ENCODE results near the gene CCNG2. TPM values are rescaled to one million over a fixed set of nuclear protein-coding genes. Genes with fewer than 3 reads are reported as not detected.
"Not testable (repeated sequence)": the region's sequence is repeated elsewhere in the genome, so short reads cannot be mapped to it uniquely, and the experiment has no call there.

Gene CCNG2
- total RNA-seq, 1 donor from 2014 or later = 52.7 TPM

GRCh38 chr4:77125961-77126360 is 31.0 kb upstream of the CCNG2 start:
- Histone ChIP-seq H3K4me3 (ENCODE audit: low read length in 3 of 3) (no peak overlapping the region), H3K27ac (ENCODE audit: low read depth, low read length) (no peak overlapping the region), H3K36me3 (ENCODE audit: control insufficient read depth in 3 of 3, insufficient read depth in 3 of 3, low read length in 3 of 3) (no peaks in the 10 kb centered on the region), H3K27me3 (ENCODE audit: control insufficient read depth in 3 of 3, insufficient read depth in 3 of 3, low read length in 3 of 3) (peaks cover 0 to 1% (median 0%) of the 10 kb centered on the region in 3 donors), H3K4me1 (ENCODE audit: control insufficient read depth in 3 of 3, insufficient read depth in 3 of 3, low read length in 3 of 3) (peaks cover 5 to 8% (median 8%) of the 10 kb centered on the region in 3 donors), H3K9me3 (ENCODE audit: control insufficient read depth in 3 of 3, low read length in 3 of 3) (no peaks in the 10 kb centered on the region), H3K9ac (ENCODE audit: low read depth in 1 of 3, low read length in 3 of 3) (no peak overlapping the region)

- Histone ChIP-seq H3K27me3 (ENCODE audit: control insufficient read depth in 3 of 3, insufficient read depth in 3 of 3, low read length in 3 of 3) (no peaks in the 10 kb centered on the region), H3K36me3 (ENCODE audit: control insufficient read depth in 3 of 3, insufficient read depth in 3 of 3, low read length in 3 of 3) (no peaks in the 10 kb centered on the region), H3K9me3 (ENCODE audit: control insufficient read depth in 3 of 3, low read length in 3 of 3) (no peaks in the 10 kb centered on the region), H3K4me1 (ENCODE audit: control insufficient read depth in 3 of 3, insufficient read depth in 3 of 3, low read length in 3 of 3) (peaks cover 5 to 8% (median 8%) of the 10 kb centered on the region in 3 donors), H3K9ac (ENCODE audit: low read depth in 1 of 3, low read length in 3 of 3) (no peak overlapping the region), H3K27ac (ENCODE audit: low read depth, low read length) (no peak overlapping the region), H3K4me3 (ENCODE audit: low read length in 3 of 3) (no peak overlapping the region)
Measured at GRCh38 chr4:77126809-77127208, 30.2 kb upstream of the CCNG2 start.

- H3K36me3 ChIP-seq (ENCODE audit: control insufficient read depth in 3 of 3, insufficient read depth in 3 of 3, low read length in 3 of 3) = no peaks in the 10 kb centered on the region
- peaks cover 5 to 8% (median 8%) of the 10 kb centered on the region in 3 donors for H3K4me1 ChIP-seq (ENCODE audit: control insufficient read depth in 3 of 3, insufficient read depth in 3 of 3, low read length in 3 of 3)
- H3K27me3 ChIP-seq (ENCODE audit: control insufficient read depth in 3 of 3, insufficient read depth in 3 of 3, low read length in 3 of 3) = no peaks in the 10 kb centered on the region
- H3K4me3 ChIP-seq (ENCODE audit: low read length in 3 of 3) = no peak overlapping the region
- no peaks in the 10 kb centered on the region for H3K9me3 ChIP-seq (ENCODE audit: control insufficient read depth in 3 of 3, low read length in 3 of 3)
- no peak overlapping the region for H3K9ac ChIP-seq (ENCODE audit: low read depth in 1 of 3, low read length in 3 of 3)
- peak overlapping the region; percentile 28 for H3K27ac ChIP-seq (ENCODE audit: low read depth, low read length)
Measured at GRCh38 chr4:77127215-77127614, 29.8 kb upstream of the CCNG2 start.

- Histone ChIP-seq H3K9ac (ENCODE audit: low read depth in 1 of 3, low read length in 3 of 3) (peak overlapping the region in 1 of 3 donors; percentile 41), H3K27me3 (ENCODE audit: control insufficient read depth in 3 of 3, insufficient read depth in 3 of 3, low read length in 3 of 3) (no peaks in the 10 kb centered on the region), H3K4me1 (ENCODE audit: control insufficient read depth in 3 of 3, insufficient read depth in 3 of 3, low read length in 3 of 3) (peaks cover 5 to 8% (median 8%) of the 10 kb centered on the region in 3 donors), H3K4me3 (ENCODE audit: low read length in 3 of 3) (peak overlapping the region; percentile 7 to 60 (median 9)), H3K36me3 (ENCODE audit: control insufficient read depth in 3 of 3, insufficient read depth in 3 of 3, low read length in 3 of 3) (no peaks in the 10 kb centered on the region), H3K9me3 (ENCODE audit: control insufficient read depth in 3 of 3, low read length in 3 of 3) (no peaks in the 10 kb centered on the region), H3K27ac (ENCODE audit: low read depth, low read length) (peak overlapping the region; percentile 28)
Measured at GRCh38 chr4:77127837-77128621, 29.0 kb upstream of the CCNG2 start.

GRCh38 chr4:77132652-77133312 is 24.2 kb upstream of the CCNG2 start:
- H3K4me3 ChIP-seq (ENCODE audit: low read length in 3 of 3) = no peak overlapping the region
- H3K27ac ChIP-seq (ENCODE audit: low read depth, low read length) = no peak overlapping the region
- H3K27me3 ChIP-seq (ENCODE audit: control insufficient read depth in 3 of 3, insufficient read depth in 3 of 3, low read length in 3 of 3) = no peaks in the 10 kb centered on the region
- H3K36me3 ChIP-seq (ENCODE audit: control insufficient read depth in 3 of 3, insufficient read depth in 3 of 3, low read length in 3 of 3) = no peaks in the 10 kb centered on the region
- H3K4me1 ChIP-seq (ENCODE audit: control insufficient read depth in 3 of 3, insufficient read depth in 3 of 3, low read length in 3 of 3) = peaks cover 0 to 7% (median 6%) of the 10 kb centered on the region in 3 donors
- no peaks in the 10 kb centered on the region for H3K9me3 ChIP-seq (ENCODE audit: control insufficient read depth in 3 of 3, low read length in 3 of 3)
- no peak overlapping the region for H3K9ac ChIP-seq (ENCODE audit: low read depth in 1 of 3, low read length in 3 of 3)

GRCh38 chr4:77137448-77137847 is 19.6 kb upstream of the CCNG2 start:
- H3K27me3 ChIP-seq (ENCODE audit: control insufficient read depth in 3 of 3, insufficient read depth in 3 of 3, low read length in 3 of 3); H3K27ac ChIP-seq (ENCODE audit: low read depth, low read length); H3K9ac ChIP-seq (ENCODE audit: low read depth in 1 of 3, low read length in 3 of 3): not testable (repeated sequence)

GRCh38 chr4:77141964-77142645 is 14.9 kb upstream of the CCNG2 start:
- H3K9ac ChIP-seq (ENCODE audit: low read depth in 1 of 3, low read length in 3 of 3) = peak overlapping the region in 1 of 3 donors; percentile 46
- no peaks in the 10 kb centered on the region for H3K27me3 ChIP-seq (ENCODE audit: control insufficient read depth in 3 of 3, insufficient read depth in 3 of 3, low read length in 3 of 3)
- no peaks in the 10 kb centered on the region for H3K9me3 ChIP-seq (ENCODE audit: control insufficient read depth in 3 of 3, low read length in 3 of 3)
- H3K4me1 ChIP-seq (ENCODE audit: control insufficient read depth in 3 of 3, insufficient read depth in 3 of 3, low read length in 3 of 3) = no peaks in the 10 kb centered on the region
- H3K36me3 ChIP-seq (ENCODE audit: control insufficient read depth in 3 of 3, insufficient read depth in 3 of 3, low read length in 3 of 3) = no peaks in the 10 kb centered on the region
- peak overlapping the region in 1 of 3 donors; percentile 27 for H3K4me3 ChIP-seq (ENCODE audit: low read length in 3 of 3)
- H3K27ac ChIP-seq (ENCODE audit: low read depth, low read length) = peak overlapping the region; percentile 36

More at GRCh38 chr4:77137448-77137847, 19.6 kb upstream of the CCNG2 start:
- not testable (repeated sequence) for H3K36me3 ChIP-seq (ENCODE audit: control insufficient read depth in 3 of 3, insufficient read depth in 3 of 3, low read length in 3 of 3); H3K4me1 ChIP-seq (ENCODE audit: control insufficient read depth in 3 of 3, insufficient read depth in 3 of 3, low read length in 3 of 3); H3K9me3 ChIP-seq (ENCODE audit: control insufficient read depth in 3 of 3, low read length in 3 of 3); H3K4me3 ChIP-seq (ENCODE audit: low read length in 3 of 3)

GRCh38 chr4:77142646-77143028 is 14.4 kb upstream of the CCNG2 start:
- Histone ChIP-seq H3K9me3 (ENCODE audit: control insufficient read depth in 3 of 3, low read length in 3 of 3) (no peaks in the 10 kb centered on the region), H3K4me3 (ENCODE audit: low read length in 3 of 3) (peak overlapping the region in 1 of 3 donors; percentile 27), H3K4me1 (ENCODE audit: control insufficient read depth in 3 of 3, insufficient read depth in 3 of 3, low read length in 3 of 3) (no peaks in the 10 kb centered on the region), H3K9ac (ENCODE audit: low read depth in 1 of 3, low read length in 3 of 3) (no peak overlapping the region), H3K27me3 (ENCODE audit: control insufficient read depth in 3 of 3, insufficient read depth in 3 of 3, low read length in 3 of 3) (no peaks in the 10 kb centered on the region), H3K27ac (ENCODE audit: low read depth, low read length) (peak overlapping the region; percentile 36), H3K36me3 (ENCODE audit: control insufficient read depth in 3 of 3, insufficient read depth in 3 of 3, low read length in 3 of 3) (no peaks in the 10 kb centered on the region)

GRCh38 chr4:77143091-77143490 is 13.9 kb upstream of the CCNG2 start:
- Histone ChIP-seq H3K4me1 (ENCODE audit: control insufficient read depth in 3 of 3, insufficient read depth in 3 of 3, low read length in 3 of 3) (no peaks in the 10 kb centered on the region), H3K27ac (ENCODE audit: low read depth, low read length) (no peak overlapping the region), H3K4me3 (ENCODE audit: low read length in 3 of 3) (no peak overlapping the region), H3K36me3 (ENCODE audit: control insufficient read depth in 3 of 3, insufficient read depth in 3 of 3, low read length in 3 of 3) (no peaks in the 10 kb centered on the region), H3K9me3 (ENCODE audit: control insufficient read depth in 3 of 3, low read length in 3 of 3) (no peaks in the 10 kb centered on the region), H3K27me3 (ENCODE audit: control insufficient read depth in 3 of 3, insufficient read depth in 3 of 3, low read length in 3 of 3) (no peaks in the 10 kb centered on the region), H3K9ac (ENCODE audit: low read depth in 1 of 3, low read length in 3 of 3) (no peak overlapping the region)

- no peaks in the 10 kb centered on the region for H3K27me3 ChIP-seq (ENCODE audit: control insufficient read depth in 3 of 3, insufficient read depth in 3 of 3, low read length in 3 of 3)
- H3K9ac ChIP-seq (ENCODE audit: low read depth in 1 of 3, low read length in 3 of 3) = no peak overlapping the region
- no peak overlapping the region for H3K27ac ChIP-seq (ENCODE audit: low read depth, low read length)
- no peaks in the 10 kb centered on the region for H3K9me3 ChIP-seq (ENCODE audit: control insufficient read depth in 3 of 3, low read length in 3 of 3)
- no peaks in the 10 kb centered on the region for H3K36me3 ChIP-seq (ENCODE audit: control insufficient read depth in 3 of 3, insufficient read depth in 3 of 3, low read length in 3 of 3)
- H3K4me3 ChIP-seq (ENCODE audit: low read length in 3 of 3) = no peak overlapping the region
- H3K4me1 ChIP-seq (ENCODE audit: control insufficient read depth in 3 of 3, insufficient read depth in 3 of 3, low read length in 3 of 3) = no peaks in the 10 kb centered on the region
Measured at GRCh38 chr4:77145842-77146185, 11.2 kb upstream of the CCNG2 start.
